H1 (cell line): ENCODE measurements around the gene VENTX. TPM values are rescaled to one million over a fixed set of nuclear protein-coding genes. Genes with fewer than 3 reads are reported as not detected.

Experiments
- KDM4A ChIP-seq: IDR thresholded peaks from one replicate; pipeline ENCODE4 v1.7.1; 2012; ENCODE audit warnings: low read depth, mild to moderate bottlenecking, moderate library complexity, low read length, inconsistent platforms; ENCODE audit not compliant: severe bottlenecking
- polyA plus RNA-seq, 7 experiments: library from polyadenylated mRNA; depleted of rRNA in 3 of 7; stranded (reverse) in 5 of 7; unstranded in 2 of 7; fragments of >200 nt in 5 of 7; fragments of 200-250 nt in 2 of 7; gene quantifications; 1 replicate in 5 of 7; 2 replicates in 1 of 7; 4 replicates in 1 of 7; pipeline versions ENCODE4 v1.2.1 to v1.2.3, GENCODE V29; 2011 to 2013; ENCODE audit warnings: missing spikeins in 2 of 7, mixed read lengths in 2 of 7
- total RNA-seq: library from RNA; stranded (reverse); fragmentation: NEBNext Ultra II Directional; extraction: Animal tissue kit (Norgen Biotek cat#: 25700); gene quantifications from 2 replicates; pipeline ENCODE4 v1.2.1, GENCODE V29; 2021

Gene VENTX
- total and polyA plus RNA-seq, 2 of the 8 experiments (the other 6 are each of a cell fraction or from before 2014, with no cell fraction given), result 5.6 TPM

DNA sequence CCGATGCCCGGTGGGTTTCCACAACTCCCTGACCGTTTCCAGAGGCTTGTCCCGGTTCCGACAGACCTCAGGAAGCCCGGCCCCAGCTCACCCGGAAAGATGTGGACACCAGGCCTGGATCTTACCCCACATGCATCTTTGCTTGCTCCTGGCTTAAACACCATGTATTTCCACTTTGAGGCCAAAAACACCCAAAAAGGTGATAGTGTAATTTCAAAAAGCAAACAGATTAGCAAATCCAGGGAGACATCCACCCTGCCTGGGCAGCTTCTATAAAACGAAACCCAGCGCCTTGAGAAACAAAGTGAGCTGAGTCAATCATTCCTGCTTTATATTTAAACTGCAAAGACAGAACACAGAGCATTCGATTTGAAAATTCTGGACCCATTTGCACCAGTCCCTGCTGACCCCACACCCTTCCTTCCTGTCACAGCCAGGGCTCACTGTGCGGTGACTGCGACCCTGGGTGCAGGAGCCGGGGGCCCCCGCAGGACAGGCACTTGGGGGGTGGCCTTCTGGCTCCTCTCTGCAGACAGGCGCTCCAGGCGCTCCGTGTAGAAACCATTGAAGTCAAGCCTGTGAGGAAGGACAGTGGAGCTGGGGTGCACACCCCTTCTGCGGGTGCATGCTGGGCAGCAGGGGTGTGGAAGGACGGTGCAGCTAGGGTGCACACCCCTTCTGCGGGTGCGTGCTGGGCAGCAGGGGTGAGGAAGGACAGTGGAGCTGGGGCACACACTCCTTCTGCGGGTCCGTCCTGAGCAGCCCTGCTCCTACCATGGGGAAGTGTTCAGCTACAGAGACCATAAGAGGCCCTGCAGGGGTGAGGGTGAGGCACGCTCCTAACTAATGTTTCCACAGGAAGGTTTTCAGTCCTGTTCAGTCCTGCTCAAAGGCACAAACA is 41.9 kb downstream of the VENTX start (continued):
- TF ChIP-seq KDM4A, result no peak
